Measurements from ENCODE around the gene SH2D1B.
"Not testable (repeated sequence)": the region's sequence is repeated elsewhere in the genome, so short reads cannot be mapped to it uniquely, and the experiment has no call there.

Gene SH2D1B

GRCh38 chr1:162430583-162430982, 18.6 kb upstream of the SH2D1B start:
- H3K36me3 ChIP-seq (replicated peaks), result no peaks in the 10 kb centered on the region
- in situ Hi-C loops (cut with HindIII; ENCODE audit: low pct_ligation_motif_present, low sequenced_read_pairs), result no loop called here

GRCh38 chr1:162422662-162423375, 10.9 kb upstream of the SH2D1B start:
- H3K4me3 ChIP-seq (ENCODE audit: low read depth, low read length), result no peak overlapping the region
- H3K27ac ChIP-seq, result no peak overlapping the region
- no peak for TF ChIP-seq CTCF (IDR thresholded peaks at IDR 0.05; ENCODE audit: low read depth, low read length, missing control alignments)
- H3K36me3 ChIP-seq (replicated peaks), result no peaks in the 10 kb centered on the region
- no peaks in the 10 kb centered on the region for H3K27me3 ChIP-seq (replicated peaks)
- in situ Hi-C loops (cut with HindIII; ENCODE audit: low pct_ligation_motif_present, low sequenced_read_pairs), result no loop called here
- no peak for DNase-seq

More at GRCh38 chr1:162430583-162430982, 18.6 kb upstream of the SH2D1B start:
- H3K27ac ChIP-seq, result no peak overlapping the region
- H3K4me3 ChIP-seq (ENCODE audit: low read depth, low read length), result no peak overlapping the region
- no peaks in the 10 kb centered on the region for H3K27me3 ChIP-seq (replicated peaks)
- TF ChIP-seq CTCF (IDR thresholded peaks at IDR 0.05; ENCODE audit: low read depth, low read length, missing control alignments), result no peak
- DNase-seq, result no peak

GRCh38 chr1:162421258-162422164, 9.6 kb upstream of the SH2D1B start:
- no peak for DNase-seq
- Histone ChIP-seq H3K4me3 (ENCODE audit: low read depth, low read length) (no peak overlapping the region), H3K27ac (no peak overlapping the region), H3K27me3 (replicated peaks) (no peaks in the 10 kb centered on the region), H3K36me3 (replicated peaks) (no peaks in the 10 kb centered on the region)
- no peak for TF ChIP-seq CTCF (IDR thresholded peaks at IDR 0.05; ENCODE audit: low read depth, low read length, missing control alignments)
- in situ Hi-C loops (cut with HindIII; ENCODE audit: low pct_ligation_motif_present, low sequenced_read_pairs), result no loop called here

GRCh38 chr1:162420120-162420519, 8.2 kb upstream of the SH2D1B start:
- H3K4me3 ChIP-seq (ENCODE audit: low read depth, low read length), result no peak overlapping the region
- no peak for TF ChIP-seq CTCF (IDR thresholded peaks at IDR 0.05; ENCODE audit: low read depth, low read length, missing control alignments)
- H3K27ac ChIP-seq, result no peak overlapping the region
- DNase-seq, result no peak
- H3K27me3 ChIP-seq (replicated peaks), result no peaks in the 10 kb centered on the region
- no peaks in the 10 kb centered on the region for H3K36me3 ChIP-seq (replicated peaks)
- in situ Hi-C loops (cut with HindIII; ENCODE audit: low pct_ligation_motif_present, low sequenced_read_pairs), result no loop called here

- H3K27me3 ChIP-seq (replicated peaks); H3K36me3 ChIP-seq (replicated peaks); H3K27ac ChIP-seq; H3K4me3 ChIP-seq (ENCODE audit: low read depth, low read length); in situ Hi-C loops (cut with HindIII; ENCODE audit: low pct_ligation_motif_present, low sequenced_read_pairs); DNase-seq: not testable (repeated sequence)
These were observed 7.6 kb upstream of the SH2D1B start for GRCh38 chr1:162419450-162419931.

- H3K27ac ChIP-seq; H3K36me3 ChIP-seq (replicated peaks); DNase-seq; H3K27me3 ChIP-seq (replicated peaks); H3K4me3 ChIP-seq (ENCODE audit: low read depth, low read length); in situ Hi-C loops (cut with HindIII; ENCODE audit: low pct_ligation_motif_present, low sequenced_read_pairs): not testable (repeated sequence)
These were observed 6.6 kb upstream of the SH2D1B start for GRCh38 chr1:162418584-162418983.
